Liver (tissue), 9 donors: ENCODE results near the gene C10orf67. TPM values are rescaled to one million over a fixed set of nuclear protein-coding genes. Genes with fewer than 3 reads are reported as not detected.

Experiments
- DNase-seq: peaks from one replicate; pipeline ENCODE4 v3.0.0-alpha.2; 2017; ENCODE audit warnings: low spot score
- H3K27ac ChIP-seq, 2 donors: one replicate each; pipeline ENCODE4 v1.7.0; 2013; ENCODE audit warnings: inconsistent platforms in 2 of 2, low read length in 2 of 2, control low read depth in 1 of 2, low read depth in 1 of 2, mild to moderate bottlenecking in 1 of 2
- H3K27me3 ChIP-seq, 4 donors: one replicate each; pipeline versions ENCODE4 v1.6.1 to v1.7.0; 2013; ENCODE audit warnings: low read length in 3 of 4, inconsistent platforms in 1 of 4, mild to moderate bottlenecking in 1 of 4, moderate library complexity in 1 of 4; ENCODE audit not compliant: control insufficient read depth in 4 of 4, insufficient read depth in 4 of 4
- H3K36me3 ChIP-seq, 4 donors: one replicate each; pipeline versions ENCODE4 v1.6.1 to v1.7.0; 2013; ENCODE audit warnings: low read length in 3 of 4, mild to moderate bottlenecking in 3 of 4, low read depth in 1 of 4, moderate library complexity in 1 of 4; ENCODE audit not compliant: control insufficient read depth in 4 of 4, insufficient read depth in 3 of 4
- H3K4me1 ChIP-seq, 4 donors: one replicate each; pipeline versions ENCODE4 v1.6.1 to v1.7.0; 2013; ENCODE audit warnings: low read length in 3 of 4, mild to moderate bottlenecking in 3 of 4, moderate library complexity in 1 of 4; ENCODE audit not compliant: control insufficient read depth in 4 of 4, insufficient read depth in 4 of 4
- H3K4me3 ChIP-seq, 3 donors: one replicate each; pipeline versions ENCODE4 v1.6.1 to v1.7.0; 2013; ENCODE audit warnings: low read length in 3 of 3, control low read depth in 1 of 3, low read depth in 1 of 3, mild to moderate bottlenecking in 1 of 3
- H3K9ac ChIP-seq, 2 donors: one replicate each; pipeline ENCODE4 v1.7.0; 2013; ENCODE audit warnings: low read length in 2 of 2, mild to moderate bottlenecking in 2 of 2, moderate library complexity in 2 of 2, control low read depth in 1 of 2, low read depth in 1 of 2
- H3K9me3 ChIP-seq, 4 donors: one replicate each; pipeline versions ENCODE4 v1.6.1 to v1.7.0; 2013; ENCODE audit warnings: low read length in 3 of 4; ENCODE audit not compliant: control insufficient read depth in 4 of 4
- EGR1 ChIP-seq, 2 donors: IDR thresholded peaks; 2 replicates each; pipeline ENCODE4 v1.6.1; 2016 to 2018; ENCODE audit warnings: antibody characterized with exemption in 2 of 2, low read depth in 2 of 2
- FOXA1 ChIP-seq: IDR thresholded peaks from 2 replicates; pipeline ENCODE4 v1.6.1; 2016; ENCODE audit warnings: antibody characterized with exemption
- FOXA2 ChIP-seq: IDR thresholded peaks from 2 replicates; pipeline ENCODE4 v1.6.1; 2016; ENCODE audit warnings: antibody characterized with exemption
- GABPA ChIP-seq, 2 donors: IDR thresholded peaks in 1 of 2; conservative IDR thresholded peaks in 1 of 2; 2 replicates each; pipeline ENCODE4 v1.6.1; 2016; ENCODE audit warnings: antibody characterized with exemption in 2 of 2, mild to moderate bottlenecking in 1 of 2, moderate library complexity in 1 of 2
- HNF4A ChIP-seq, 2 donors: conservative IDR thresholded peaks; 2 replicates each; pipeline ENCODE4 v1.6.1; 2016; ENCODE audit warnings: antibody characterized with exemption in 2 of 2, mild to moderate bottlenecking in 2 of 2
- NR2F2 ChIP-seq: IDR thresholded peaks from 2 replicates; pipeline ENCODE4 v1.6.1; 2016; ENCODE audit warnings: antibody characterized with exemption
- RAD21 ChIP-seq, 2 donors: IDR thresholded peaks; 2 replicates each; pipeline ENCODE4 v1.6.1; 2016; ENCODE audit warnings: antibody characterized with exemption in 2 of 2, mild to moderate bottlenecking in 2 of 2
- RXRA ChIP-seq, 2 donors: IDR thresholded peaks; 2 replicates each; pipeline ENCODE4 v1.6.1; 2017 to 2018; ENCODE audit warnings: antibody characterized with exemption in 2 of 2, mild to moderate bottlenecking in 1 of 2
- SP1 ChIP-seq: IDR thresholded peaks from 2 replicates; pipeline ENCODE4 v1.6.1; 2018; ENCODE audit warnings: antibody characterized with exemption, mild to moderate bottlenecking
- TAF1 ChIP-seq: conservative IDR thresholded peaks from 2 replicates; pipeline ENCODE4 v1.6.1; 2016; ENCODE audit warnings: antibody characterized with exemption, mild to moderate bottlenecking
- YY1 ChIP-seq: IDR thresholded peaks from 2 replicates; pipeline ENCODE4 v1.6.1; 2016; ENCODE audit warnings: antibody characterized with exemption, mild to moderate bottlenecking
- WGBS: extraction: QIAGEN DNeasy Blood & Tissue Kit; methylation state at CpG from one replicate; pipeline ENCODE4 v1.1.7; 2013; 5-methylcytosine and 5-hydroxymethylcytosine counted together
- polyA plus RNA-seq, 2 donors: library from polyadenylated mRNA; stranded (reverse) in 1 of 2; unstranded in 1 of 2; fragments of 200-250 nt in 1 of 2; fragments of >200 nt in 1 of 2; fragmentation: Nextera tagmentation in 1 of 2; extraction: Ambion mirVana in 1 of 2; gene quantifications; one replicate each; pipeline versions ENCODE4 v1.2.1 to v1.2.3, GENCODE V29; 2013 to 2015
- total RNA-seq, 2 donors: library from RNA; depleted of rRNA; stranded (reverse); fragments of >200 nt; gene quantifications; one replicate each; pipeline ENCODE4 v1.2.3, GENCODE V29; 2014
- TF ChIP-seq, protein P1 (sequence below): IDR thresholded peaks from 2 replicates; pipeline ENCODE4 v1.6.1; 2016; ENCODE audit warnings: antibody characterized with exemption
- TF ChIP-seq, protein P2 (sequence below): IDR thresholded peaks from 2 replicates; pipeline ENCODE4 v1.6.1; 2016; ENCODE audit warnings: antibody characterized with exemption
- TF ChIP-seq, protein P3 (sequence below): IDR thresholded peaks from 2 replicates; pipeline ENCODE4 v1.6.1; 2016; ENCODE audit warnings: antibody characterized with exemption, mild to moderate bottlenecking
- TF ChIP-seq, protein P4 (sequence below): fragments of 150-350 bp; IDR thresholded peaks from 2 replicates; pipeline ENCODE4 v1.5.1; 2017; ENCODE audit warnings: improper control_type of control experiment, low read depth, low read length; ENCODE audit not compliant: missing input control
- donor health status: healthy.
- donor health status: healthy.
- donor health status: healthy.
- donor health status: healthy.
- donor health status: healthy.

The C10orf67 gene
- total and polyA plus RNA-seq, 4 donors, result 0.02 TPM; not detected in 3

DNA sequence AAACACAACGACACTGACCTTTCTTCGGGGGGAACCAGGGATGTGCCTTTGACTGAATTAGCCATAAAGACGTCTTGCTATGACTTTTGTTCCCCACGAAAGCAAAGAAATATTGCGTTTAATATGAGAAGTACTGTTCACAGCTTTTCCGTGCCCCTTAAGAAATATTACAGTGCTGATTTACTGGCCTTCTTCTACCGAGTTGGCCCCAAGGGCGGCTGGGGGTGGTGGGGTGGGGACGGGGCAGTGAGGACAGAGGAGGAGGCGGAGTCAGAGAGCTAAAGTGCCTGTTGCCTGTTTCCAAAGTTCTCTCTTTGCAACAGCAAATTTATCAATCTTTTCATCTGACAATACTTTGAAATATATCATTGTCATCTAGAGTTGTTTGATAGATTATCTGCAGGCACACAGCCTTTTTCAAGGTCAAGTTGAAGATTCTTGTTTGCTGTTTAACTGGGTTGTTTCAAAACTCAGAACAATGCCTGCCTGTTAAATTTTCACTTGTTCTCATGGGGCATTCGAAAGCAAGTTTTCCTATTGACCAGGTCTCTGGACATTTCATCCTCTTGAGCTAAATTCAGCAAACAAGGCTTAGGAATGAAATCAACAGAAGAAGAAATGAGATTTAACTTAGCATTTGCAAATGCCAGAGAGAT, 143.5 kb downstream of the C10orf67 start:
- DNase-seq, result no peak
- Histone ChIP-seq H3K9ac (no peak overlapping the region), H3K36me3 (no peaks in the 10 kb centered on the region), H3K4me1 (no peaks in the 10 kb centered on the region), H3K9me3 (no peaks in the 10 kb centered on the region), H3K27ac (no peak overlapping the region), H3K4me3 (no peak overlapping the region), H3K27me3 (peaks cover 6 to 18% (median 10%) of the 10 kb centered on the region in 4 donors)
- TF ChIP-seq RAD21 (IDR thresholded peaks at IDR 0.05), result no peak
- no peak for TF ChIP-seq YY1
- TF ChIP-seq, protein P1, sequence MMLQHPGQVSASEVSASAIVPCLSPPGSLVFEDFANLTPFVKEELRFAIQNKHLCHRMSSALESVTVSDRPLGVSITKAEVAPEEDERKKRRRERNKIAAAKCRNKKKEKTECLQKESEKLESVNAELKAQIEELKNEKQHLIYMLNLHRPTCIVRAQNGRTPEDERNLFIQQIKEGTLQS, result no peak
- TF ChIP-seq, protein P2, sequence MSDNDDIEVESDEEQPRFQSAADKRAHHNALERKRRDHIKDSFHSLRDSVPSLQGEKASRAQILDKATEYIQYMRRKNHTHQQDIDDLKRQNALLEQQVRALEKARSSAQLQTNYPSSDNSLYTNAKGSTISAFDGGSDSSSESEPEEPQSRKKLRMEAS, result no peak
- no peak for TF ChIP-seq EGR1 (IDR thresholded peaks at IDR 0.05; ENCODE audit: low read depth in 2 of 2)
- TF ChIP-seq, protein P3, sequence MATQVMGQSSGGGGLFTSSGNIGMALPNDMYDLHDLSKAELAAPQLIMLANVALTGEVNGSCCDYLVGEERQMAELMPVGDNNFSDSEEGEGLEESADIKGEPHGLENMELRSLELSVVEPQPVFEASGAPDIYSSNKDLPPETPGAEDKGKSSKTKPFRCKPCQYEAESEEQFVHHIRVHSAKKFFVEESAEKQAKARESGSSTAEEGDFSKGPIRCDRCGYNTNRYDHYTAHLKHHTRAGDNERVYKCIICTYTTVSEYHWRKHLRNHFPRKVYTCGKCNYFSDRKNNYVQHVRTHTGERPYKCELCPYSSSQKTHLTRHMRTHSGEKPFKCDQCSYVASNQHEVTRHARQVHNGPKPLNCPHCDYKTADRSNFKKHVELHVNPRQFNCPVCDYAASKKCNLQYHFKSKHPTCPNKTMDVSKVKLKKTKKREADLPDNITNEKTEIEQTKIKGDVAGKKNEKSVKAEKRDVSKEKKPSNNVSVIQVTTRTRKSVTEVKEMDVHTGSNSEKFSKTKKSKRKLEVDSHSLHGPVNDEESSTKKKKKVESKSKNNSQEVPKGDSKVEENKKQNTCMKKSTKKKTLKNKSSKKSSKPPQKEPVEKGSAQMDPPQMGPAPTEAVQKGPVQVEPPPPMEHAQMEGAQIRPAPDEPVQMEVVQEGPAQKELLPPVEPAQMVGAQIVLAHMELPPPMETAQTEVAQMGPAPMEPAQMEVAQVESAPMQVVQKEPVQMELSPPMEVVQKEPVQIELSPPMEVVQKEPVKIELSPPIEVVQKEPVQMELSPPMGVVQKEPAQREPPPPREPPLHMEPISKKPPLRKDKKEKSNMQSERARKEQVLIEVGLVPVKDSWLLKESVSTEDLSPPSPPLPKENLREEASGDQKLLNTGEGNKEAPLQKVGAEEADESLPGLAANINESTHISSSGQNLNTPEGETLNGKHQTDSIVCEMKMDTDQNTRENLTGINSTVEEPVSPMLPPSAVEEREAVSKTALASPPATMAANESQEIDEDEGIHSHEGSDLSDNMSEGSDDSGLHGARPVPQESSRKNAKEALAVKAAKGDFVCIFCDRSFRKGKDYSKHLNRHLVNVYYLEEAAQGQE, result no peak
- TF ChIP-seq FOXA2, result no peak
- no peak for TF ChIP-seq SP1
- TF ChIP-seq, protein P4, sequence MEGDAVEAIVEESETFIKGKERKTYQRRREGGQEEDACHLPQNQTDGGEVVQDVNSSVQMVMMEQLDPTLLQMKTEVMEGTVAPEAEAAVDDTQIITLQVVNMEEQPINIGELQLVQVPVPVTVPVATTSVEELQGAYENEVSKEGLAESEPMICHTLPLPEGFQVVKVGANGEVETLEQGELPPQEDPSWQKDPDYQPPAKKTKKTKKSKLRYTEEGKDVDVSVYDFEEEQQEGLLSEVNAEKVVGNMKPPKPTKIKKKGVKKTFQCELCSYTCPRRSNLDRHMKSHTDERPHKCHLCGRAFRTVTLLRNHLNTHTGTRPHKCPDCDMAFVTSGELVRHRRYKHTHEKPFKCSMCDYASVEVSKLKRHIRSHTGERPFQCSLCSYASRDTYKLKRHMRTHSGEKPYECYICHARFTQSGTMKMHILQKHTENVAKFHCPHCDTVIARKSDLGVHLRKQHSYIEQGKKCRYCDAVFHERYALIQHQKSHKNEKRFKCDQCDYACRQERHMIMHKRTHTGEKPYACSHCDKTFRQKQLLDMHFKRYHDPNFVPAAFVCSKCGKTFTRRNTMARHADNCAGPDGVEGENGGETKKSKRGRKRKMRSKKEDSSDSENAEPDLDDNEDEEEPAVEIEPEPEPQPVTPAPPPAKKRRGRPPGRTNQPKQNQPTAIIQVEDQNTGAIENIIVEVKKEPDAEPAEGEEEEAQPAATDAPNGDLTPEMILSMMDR, result no peak
- no peak for TF ChIP-seq NR2F2
- WGBS, result 5% methylated on average over 11 of the region's 11 CpGs

DNA sequence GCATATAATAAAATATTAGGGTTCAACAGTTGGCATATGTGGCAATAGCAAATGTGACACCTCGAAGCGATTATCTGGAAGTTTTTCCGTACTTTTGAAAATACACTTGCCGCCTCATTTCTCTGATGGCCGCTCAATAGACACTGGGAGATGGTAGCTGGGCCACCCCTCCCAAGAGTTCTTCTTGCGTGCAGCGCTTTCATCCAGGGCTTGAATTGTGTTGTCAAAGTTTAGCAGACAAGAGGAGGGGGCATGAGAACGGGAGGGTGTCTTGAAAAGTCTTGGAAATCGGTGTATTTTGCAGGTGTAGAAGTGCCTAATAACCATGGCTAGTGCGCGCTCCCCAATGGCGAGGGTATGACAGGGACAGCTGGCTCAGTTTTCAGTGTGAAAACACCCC, 144.0 kb downstream of the C10orf67 start:
- TF ChIP-seq HNF4A (conservative IDR thresholded peaks at IDR 0.05) (no peak), NR2F2 (no peak), GABPA (IDR thresholded peaks at IDR 0.05 in 1 of 2, conservative IDR thresholded peaks at IDR 0.05 in 1 of 2) (no peak), RXRA (IDR thresholded peaks at IDR 0.05) (no peak), RAD21 (IDR thresholded peaks at IDR 0.05) (no peak), EGR1 (IDR thresholded peaks at IDR 0.05; ENCODE audit: low read depth in 2 of 2) (no peak), FOXA1 (no peak), TAF1 (no peak), FOXA2 (no peak), SP1 (no peak), YY1 (no peak)
- TF ChIP-seq, protein P3, result no peak
- TF ChIP-seq, protein P4, result no peak
- 8% methylated on average over 12 of the region's 12 CpGs for WGBS

More for the DNA sequence above, 144.0 kb downstream of the C10orf67 start:
- H3K27me3 ChIP-seq, result peaks cover 6 to 18% (median 10%) of the 10 kb centered on the region in 4 donors
- H3K9me3 ChIP-seq, result no peaks in the 10 kb centered on the region
- DNase-seq, result no peak
- H3K4me1 ChIP-seq, result no peaks in the 10 kb centered on the region
- no peak overlapping the region for H3K27ac ChIP-seq
- H3K9ac ChIP-seq, result no peak overlapping the region
- H3K36me3 ChIP-seq, result no peaks in the 10 kb centered on the region
- no peak overlapping the region for H3K4me3 ChIP-seq
